Transverse colon (tissue), 4 donors: ENCODE data around the gene LOXL1. TPM values are rescaled to one million over a fixed set of nuclear protein-coding genes. Genes with fewer than 3 reads are reported as not detected.

Experiments used
- DNase-seq: peaks from one replicate; pipeline ENCODE4 v3.0.0-alpha.2; 2019
- H3K27ac ChIP-seq, 4 donors: fragments of 200-600 bp; sonication (generic); 2 replicates each; pipeline ENCODE4 v1.5.1; 2016 to 2018; ENCODE audit warnings: inconsistent platforms in 4 of 4
- H3K27me3 ChIP-seq: fragments of 200-600 bp; sonication (generic); 2 replicates; pipeline ENCODE4 v1.5.1; 2017; ENCODE audit warnings: inconsistent platforms
- H3K36me3 ChIP-seq, 4 donors: fragments of 200-600 bp; sonication (generic); 2 replicates each; pipeline ENCODE4 v1.5.1; 2017 to 2019; ENCODE audit warnings: inconsistent platforms in 4 of 4
- H3K4me1 ChIP-seq, 4 donors: fragments of 200-600 bp; sonication (generic); 2 replicates each; pipeline ENCODE4 v1.5.1; 2017 to 2020; ENCODE audit warnings: inconsistent platforms in 4 of 4
- H3K4me3 ChIP-seq, 4 donors: fragments of 200-600 bp; sonication (generic); 1 replicate in 1 of 4; 2 replicates in 3 of 4; pipeline versions ENCODE4 v1.5.1 to v1.6.1; 2017 to 2019; ENCODE audit warnings: inconsistent platforms in 4 of 4
- H3K9me3 ChIP-seq, 2 donors: fragments of 200-600 bp; sonication (generic); 2 replicates each; pipeline ENCODE4 v1.5.1; 2017 to 2019; ENCODE audit warnings: inconsistent platforms in 2 of 2
- CTCF ChIP-seq, 5 experiments: fragments of 200-600 bp in 3 of 5; fragments of 450-650 bp in 2 of 5; sonication (generic) in 3 of 5; IDR thresholded peaks; 1 replicate in 2 of 5; 2 replicates in 3 of 5; pipeline ENCODE4 v1.5.1; 2016 to 2017; ENCODE audit warnings: antibody characterized with exemption in 5 of 5, inconsistent platforms in 3 of 5, mild to moderate bottlenecking in 2 of 5, moderate library complexity in 1 of 5
- EP300 ChIP-seq: sonication (generic); formaldehyde crosslinking; IDR thresholded peaks from one replicate; pipeline ENCODE4 v1.6.1; 2017; ENCODE audit warnings: antibody characterized with exemption, low read depth
- POLR2A ChIP-seq: fragments of 450-650 bp; IDR thresholded peaks from one replicate; pipeline ENCODE4 v1.6.1; 2016; ENCODE audit warnings: antibody characterized with exemption, mild to moderate bottlenecking, moderate library complexity
- POLR2AphosphoS5 ChIP-seq, 3 donors: sonication (generic); formaldehyde crosslinking; IDR thresholded peaks; one replicate each; pipeline ENCODE4 v1.6.1; 2016; ENCODE audit warnings: antibody characterized with exemption in 3 of 3
- WGBS, 2 donors: methylation state at CpG; one replicate each; pipeline ENCODE4 v1.1.5; 2018; ENCODE audit warnings: low coverage in 1 of 2; 5-methylcytosine and 5-hydroxymethylcytosine counted together
- in situ Hi-C, 4 donors: fragments of 200-750 bp; cut with MboI; loops; one replicate each; pipeline versions ENCODE4 v1.15.0 to v1.15.1; 2017; ENCODE audit warnings: low sequenced_read_pairs in 3 of 4, low pct_ligation_motif_present in 1 of 4, low pct_unique_long_range_greater_than_20kb in 1 of 4
- intact Hi-C: fragments of 100-400 bp; cut with DNase I; formaldehyde crosslinking; loops from one replicate; pipeline ENCODE4 v1.15.1; 2023; ENCODE audit warnings: low total_unique reads
- total RNA-seq, 4 donors: library from RNA; depleted of rRNA; stranded (reverse); fragments of >200 nt; gene quantifications; one replicate each; pipeline ENCODE4 v1.1.0, GENCODE V29; 2016

Gene LOXL1
- total RNA-seq, 4 donors from 2014 or later: 1.8 to 6.8 (median 1.9) TPM; not detected in 1

GRCh38 chr15:73955326-73955725, 29.1 kb downstream of the LOXL1 start:
- in situ Hi-C loops (loop anchor here in 1 of 4 donors (25.0 kb wide), 1 partner anchor 357 kb away; no protein-coding TSS in a partner anchor), intact Hi-C loops (no loop called here)
- H3K9me3 ChIP-seq: no peaks in the 10 kb centered on the region
- no peak for TF ChIP-seq POLR2A
- TF ChIP-seq EP300: no peak
- no peak for TF ChIP-seq CTCF (IDR thresholded peaks at IDR 0.05)
- no peak for TF ChIP-seq POLR2AphosphoS5 (IDR thresholded peaks at IDR 0.05)
- DNase-seq: no peak
- no peaks in the 10 kb centered on the region for H3K27me3 ChIP-seq
- no peak overlapping the region for H3K27ac ChIP-seq
- H3K4me3 ChIP-seq: no peak overlapping the region
- peaks cover 8 to 19% (median 10%) of the 10 kb centered on the region in 4 donors for H3K4me1 ChIP-seq
- no peaks in the 10 kb centered on the region for H3K36me3 ChIP-seq
- WGBS, 2 donors: 82% methylated on average over 4 of the region's 4 CpGs; no CpG with 5 or more reads in 1 of the 2 donors

GRCh38 chr15:73955861-73956742, 29.8 kb downstream of the LOXL1 start:
- Histone ChIP-seq H3K9me3 (no peaks in the 10 kb centered on the region), H3K36me3 (no peaks in the 10 kb centered on the region), H3K27ac (no peak overlapping the region), H3K4me1 (peaks cover 7 to 14% (median 9%) of the 10 kb centered on the region in 4 donors), H3K4me3 (no peak overlapping the region), H3K27me3 (no peaks in the 10 kb centered on the region)
- no peak for DNase-seq
- intact Hi-C loops: no loop called here
- WGBS, 2 donors: 81 to 93% methylated on average over 3 to 12 of the region's 12 CpGs
- TF ChIP-seq POLR2A (no peak), CTCF (IDR thresholded peaks at IDR 0.05) (no peak), POLR2AphosphoS5 (IDR thresholded peaks at IDR 0.05) (no peak), EP300 (no peak)
- in situ Hi-C loops: loop anchor here in 1 of 4 donors (25.0 kb wide), 1 partner anchor 356 kb away; no protein-coding TSS in a partner anchor

DNA sequence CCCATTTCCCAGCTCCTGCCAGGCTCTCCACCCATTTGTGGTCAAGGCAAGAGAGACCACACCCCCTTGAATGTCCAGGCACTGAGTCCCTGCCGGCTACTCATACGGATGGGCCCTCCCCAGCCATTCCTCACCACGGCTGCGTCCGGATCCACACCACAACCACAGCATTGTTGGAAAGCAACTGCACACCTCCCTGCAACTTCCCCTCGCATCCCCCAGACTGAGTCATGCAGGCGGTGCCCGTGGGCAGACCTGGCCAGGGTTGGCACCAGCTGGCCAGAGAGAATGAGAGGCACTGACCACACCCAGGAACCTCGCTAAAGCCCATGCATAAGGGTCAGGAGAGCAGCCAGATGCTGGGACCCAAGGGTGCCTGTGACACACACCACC, 30.5 kb downstream of the LOXL1 start:
- H3K4me3 ChIP-seq: no peak overlapping the region
- no peak for DNase-seq
- intact Hi-C loops: no loop called here
- no peaks in the 10 kb centered on the region for H3K27me3 ChIP-seq
- H3K9me3 ChIP-seq: no peaks in the 10 kb centered on the region
- in situ Hi-C loops: loop anchor here in 1 of 4 donors (25.0 kb wide), 1 partner anchor 356 kb away; no protein-coding TSS in a partner anchor
- WGBS, 2 donors: 29% methylated on average over 5 of the region's 9 CpGs; no CpG with 5 or more reads in 1 of the 2 donors
- no peak overlapping the region for H3K27ac ChIP-seq
- TF ChIP-seq EP300 (no peak), POLR2AphosphoS5 (IDR thresholded peaks at IDR 0.05) (no peak), POLR2A (no peak), CTCF (IDR thresholded peaks at IDR 0.05) (no peak)
- peaks cover 2 to 8% (median 5%) of the 10 kb centered on the region in 4 donors for H3K4me1 ChIP-seq
- H3K36me3 ChIP-seq: no peaks in the 10 kb centered on the region

GRCh38 chr15:73957276-73957675, 31.0 kb downstream of the LOXL1 start:
- Histone ChIP-seq H3K4me1 (peaks cover 0 to 2% (median 0%) of the 10 kb centered on the region in 4 donors), H3K27me3 (no peaks in the 10 kb centered on the region), H3K36me3 (no peaks in the 10 kb centered on the region), H3K9me3 (no peaks in the 10 kb centered on the region), H3K4me3 (no peak overlapping the region), H3K27ac (no peak overlapping the region)
- in situ Hi-C loops (loop anchor here in 1 of 4 donors (25.0 kb wide), 1 partner anchor 355 kb away; no protein-coding TSS in a partner anchor), intact Hi-C loops (no loop called here)
- 80 to 86% methylated on average over 2 to 8 of the region's 8 CpGs for WGBS, 2 donors
- DNase-seq: no peak
- TF ChIP-seq POLR2AphosphoS5 (IDR thresholded peaks at IDR 0.05) (no peak), CTCF (IDR thresholded peaks at IDR 0.05) (no peak), POLR2A (no peak), EP300 (no peak)
